Measurements from ENCODE around the gene VPREB1.
"Not testable (repeated sequence)": the region's sequence is repeated elsewhere in the genome, so short reads cannot be mapped to it uniquely, and the experiment has no call there.

- TF ChIP-seq POLR2A (IDR thresholded peaks at IDR 0.05); CTCF (IDR thresholded peaks at IDR 0.05); POLR2AphosphoS5 (IDR thresholded peaks at IDR 0.05); EP300 (IDR thresholded peaks at IDR 0.05; ENCODE audit: low read depth): not testable (repeated sequence)
These were observed 42.0 kb downstream of the VPREB1 start for GRCh38 chr22:22286390-22287105.

Measured in transverse colon (tissue), 4 donors.